SK-N-SH (cell line): Measurements from ENCODE around the gene METTL3. TPM values are rescaled to one million over a fixed set of nuclear protein-coding genes. Genes with fewer than 3 reads are reported as not detected.

Source experiments
- CTCF ChIA-PET: fragments of 300-600, 350-600 bp; formaldehyde crosslinking; extraction: SDS; loops from one replicate; lab custom pipeline; 2021; lab: Yijun Ruan, JAX
- POLR2A ChIA-PET: fragments of 350-600 bp; sonication (Branson Sonifier 250); formaldehyde crosslinking; extraction: SDS; loops from one replicate; lab custom pipeline; 2020; ENCODE audit warnings: antibody characterized with exemption, inconsistent platforms; lab: Yijun Ruan, JAX
- DNase-seq: peaks from one replicate; pipeline ENCODE4 v3.0.0; 2012
- H2AFZ ChIP-seq: fragments of 200-600 bp; sonication (generic); 2 replicates; pipeline ENCODE4 v1.8.1; 2016; ENCODE audit warnings: antibody characterized with exemption, mild to moderate bottlenecking, low read depth
- H3F3A ChIP-seq: fragments of 200-600 bp; sonication (generic); replicated peaks from 2 replicates; pipeline ENCODE3; 2016; ENCODE audit warnings: antibody characterized with exemption, mild to moderate bottlenecking; ENCODE audit not compliant: insufficient read depth
- H3K27ac ChIP-seq, 2 experiments: fragments of 200-500 bp in 1 of 2; fragments of 200-600 bp in 1 of 2; sonication (Bioruptor generic) in 1 of 2; sonication (generic), shearing (Covaris generic) in 1 of 2; 2 replicates each; pipeline versions ENCODE4 v1.5.1 to v1.6.1; 2014 to 2016; ENCODE audit warnings: low read depth in 2 of 2, inconsistent platforms in 1 of 2, low read length in 1 of 2, mild to moderate bottlenecking in 1 of 2, mixed read lengths in 1 of 2
- H3K27me3 ChIP-seq: fragments of 200-600 bp; sonication (generic), shearing (Covaris generic); 2 replicates; pipeline ENCODE4 v1.6.1; 2016; ENCODE audit warnings: mixed run types; ENCODE audit not compliant: insufficient read depth
- H3K36me3 ChIP-seq, 2 experiments: fragments of 200-500 bp in 1 of 2; fragments of 200-600 bp in 1 of 2; sonication (Bioruptor generic) in 1 of 2; sonication (generic) in 1 of 2; replicated peaks in 1 of 2; 2 replicates each; pipeline versions ENCODE3 to v1.5.1; 2014 to 2016; ENCODE audit warnings: low read length in 1 of 2, mild to moderate bottlenecking in 1 of 2; ENCODE audit not compliant: insufficient read depth in 2 of 2, control insufficient read depth in 1 of 2
- H3K4me1 ChIP-seq, 2 experiments: fragments of 200-500 bp in 1 of 2; fragments of 200-600 bp in 1 of 2; sonication (Bioruptor generic) in 1 of 2; sonication (generic), shearing (Covaris generic) in 1 of 2; 2 replicates each; pipeline versions ENCODE4 v1.5.1 to v1.6.1; 2014 to 2016; ENCODE audit warnings: low read depth in 1 of 2, low read length in 1 of 2, mixed run types in 1 of 2; ENCODE audit not compliant: insufficient read depth in 2 of 2, control insufficient read depth in 1 of 2
- H3K4me2 ChIP-seq: fragments of 200-600 bp; sonication (generic), shearing (Covaris generic); 2 replicates; pipeline ENCODE4 v1.6.1; 2017; ENCODE audit warnings: mixed run types
- H3K4me3 ChIP-seq, 2 experiments: fragments of 200-500 bp in 1 of 2; fragments of 200-600 bp in 1 of 2; sonication (Bioruptor generic) in 1 of 2; sonication (generic), shearing (Covaris generic) in 1 of 2; 2 replicates each; pipeline versions ENCODE4 v1.5.1 to v1.8.1; 2014 to 2016; ENCODE audit warnings: low read depth in 2 of 2, inconsistent platforms in 1 of 2, low read length in 1 of 2, mild to moderate bottlenecking in 1 of 2, mixed read lengths in 1 of 2, moderate library complexity in 1 of 2
- H3K79me2 ChIP-seq: fragments of 200-600 bp; sonication (generic); 2 replicates; pipeline ENCODE4 v1.8.1; 2017; ENCODE audit warnings: mild to moderate bottlenecking; ENCODE audit not compliant: insufficient read depth
- H3K9ac ChIP-seq: fragments of 200-600 bp; sonication (generic); 2 replicates; pipeline ENCODE4 v1.6.1; 2017; ENCODE audit warnings: mixed run types
- H3K9me2 ChIP-seq: fragments of 200-600 bp; sonication (generic); 2 replicates; pipeline ENCODE4 v1.6.1; 2017; ENCODE audit warnings: mixed run types
- H3K9me3 ChIP-seq: fragments of 200-600 bp; sonication (generic); 2 replicates; pipeline ENCODE4 v1.6.1; 2017; ENCODE audit warnings: mixed run types, mild to moderate bottlenecking, moderate library complexity
- H4K20me1 ChIP-seq: fragments of 200-600 bp; sonication (generic); 2 replicates; pipeline ENCODE4 v1.6.1; 2017; ENCODE audit warnings: mild to moderate bottlenecking, mixed run types; ENCODE audit not compliant: insufficient read depth
- FOXJ3 ChIP-seq: sonication (generic); formaldehyde crosslinking; IDR thresholded peaks from 2 replicates; pipeline ENCODE4 v1.5.1; 2020; ENCODE audit warnings: mild to moderate bottlenecking, missing genetic modification reagents
- FOXM1 ChIP-seq: IDR thresholded peaks from 2 replicates; pipeline ENCODE4 v1.4.0; 2012; ENCODE audit warnings: low read depth, mild to moderate bottlenecking
- GABPA ChIP-seq: IDR thresholded peaks from 2 replicates; pipeline ENCODE4 v1.4.0; 2012; ENCODE audit warnings: low read depth, mild to moderate bottlenecking
- JUND ChIP-seq: IDR thresholded peaks from 2 replicates; pipeline ENCODE4 v1.4.0; 2012
- MEF2A ChIP-seq: IDR thresholded peaks from 2 replicates; pipeline ENCODE4 v1.4.0; 2012; ENCODE audit warnings: low read depth, borderline replicate concordance
- NRF1 ChIP-seq: IDR thresholded peaks from 2 replicates; pipeline ENCODE4 v1.6.1; 2012; ENCODE audit warnings: low read depth, mild to moderate bottlenecking, low read length
- RCOR1 ChIP-seq: fragments of 150-350 bp; IDR thresholded peaks from 2 replicates; pipeline ENCODE4 v1.6.1; 2017; ENCODE audit warnings: antibody characterized with exemption, low read length
- RFX5 ChIP-seq: IDR thresholded peaks from 2 replicates; pipeline ENCODE4 v1.6.1; 2012; ENCODE audit warnings: mild to moderate bottlenecking, improper control_type of control experiment, low read length
- RXRA ChIP-seq: IDR thresholded peaks from 2 replicates; pipeline ENCODE4 v1.4.0; 2012; ENCODE audit warnings: low read depth, mild to moderate bottlenecking, borderline replicate concordance
- SIN3A ChIP-seq: IDR thresholded peaks from 2 replicates; pipeline ENCODE4 v1.6.1; 2012; ENCODE audit warnings: low read depth, mild to moderate bottlenecking, low read length, moderate library complexity, borderline replicate concordance
- SMC3 ChIP-seq: IDR thresholded peaks from 2 replicates; pipeline ENCODE4 v1.6.1; 2012; ENCODE audit warnings: low read depth, low read length, improper control_type of control experiment
- TAF1 ChIP-seq: IDR thresholded peaks from 2 replicates; pipeline ENCODE4 v1.6.1; 2012; ENCODE audit warnings: low read depth, mild to moderate bottlenecking, low read length, moderate library complexity, borderline replicate concordance
- TEAD4 ChIP-seq: IDR thresholded peaks from 2 replicates; pipeline ENCODE4 v1.4.0; 2012; ENCODE audit warnings: mild to moderate bottlenecking, borderline replicate concordance; ENCODE audit not compliant: insufficient read depth
- YY1 ChIP-seq: IDR thresholded peaks from 2 replicates; pipeline ENCODE4 v1.4.0; 2012; ENCODE audit warnings: low read depth, mild to moderate bottlenecking
- WGBS: methylation state at CpG from one replicate; pipeline ENCODE4 v1.1.6; 2017; ENCODE audit warnings: low lambda C conversion rate; 5-methylcytosine and 5-hydroxymethylcytosine counted together
- polyA plus RNA-seq, 3 experiments: library from polyadenylated mRNA; depleted of rRNA; stranded (reverse); fragments of >200 nt; gene quantifications; 2 replicates each; pipeline ENCODE4 v1.2.3, GENCODE V29; 2012
- TF ChIP-seq, protein P1 (sequence below): IDR thresholded peaks from 2 replicates; pipeline ENCODE4; 2012
- TF ChIP-seq, protein P2 (sequence below): fragments of 150-350 bp; IDR thresholded peaks from 2 replicates; pipeline ENCODE4 v1.6.1; 2016; ENCODE audit warnings: mild to moderate bottlenecking, low read depth, low read length
- TF ChIP-seq, protein P3 (sequence below): IDR thresholded peaks from 2 replicates; pipeline ENCODE4 v1.4.0; 2012; ENCODE audit warnings: low read depth
- TF ChIP-seq, protein P4 (sequence below): IDR thresholded peaks from 2 replicates; pipeline ENCODE4 v1.6.1; 2012; ENCODE audit warnings: mild to moderate bottlenecking, low read depth, low read length, moderate library complexity
- TF ChIP-seq, protein P5 (sequence below): fragments of 200-600 bp; sonication (generic); IDR thresholded peaks from 2 replicates; pipeline ENCODE4 v1.6.1; 2017; ENCODE audit warnings: antibody characterized with exemption, mild to moderate bottlenecking, moderate library complexity
- TF ChIP-seq, protein P6 (sequence below): fragments of 150-350 bp; IDR thresholded peaks from 2 replicates; pipeline ENCODE4 v1.6.1; 2017; ENCODE audit warnings: antibody characterized with exemption, low read length, low read depth, borderline replicate concordance

Gene METTL3
- polyA plus RNA-seq, 1 of the 3 experiments (the other 2 are of a cell fraction), result 118 TPM

DNA sequence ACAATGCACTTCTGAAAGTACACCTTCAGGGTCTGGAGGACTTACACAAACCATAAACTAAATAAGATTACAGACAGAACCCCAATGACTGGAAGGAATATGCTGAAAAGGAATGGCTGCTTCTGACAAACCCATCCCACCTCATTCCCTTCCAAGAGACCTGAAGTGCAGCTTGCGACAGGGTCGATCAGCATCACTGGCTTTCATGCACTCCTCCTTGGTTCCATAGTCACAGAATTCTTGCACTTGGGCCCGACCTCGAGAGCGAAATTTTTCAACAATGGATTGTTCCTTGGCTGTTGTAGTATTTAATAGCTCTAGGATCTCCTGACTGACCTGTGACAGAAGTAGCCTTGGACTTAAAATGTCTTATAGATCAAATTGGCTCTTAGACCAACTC lies 9.6 kb downstream of the METTL3 start:
- TF ChIP-seq JUND (no peak), FOXJ3 (CRISPR knock-in tag) (no peak), RXRA (no peak), FOXM1 (no peak), GABPA (no peak), TAF1 (no peak), TEAD4 (no peak), YY1 (no peak), NRF1 (no peak), MEF2A (no peak), SIN3A (no peak), SMC3 (no peak), RCOR1 (no peak), RFX5 (no peak)
- TF ChIP-seq, protein P1, sequence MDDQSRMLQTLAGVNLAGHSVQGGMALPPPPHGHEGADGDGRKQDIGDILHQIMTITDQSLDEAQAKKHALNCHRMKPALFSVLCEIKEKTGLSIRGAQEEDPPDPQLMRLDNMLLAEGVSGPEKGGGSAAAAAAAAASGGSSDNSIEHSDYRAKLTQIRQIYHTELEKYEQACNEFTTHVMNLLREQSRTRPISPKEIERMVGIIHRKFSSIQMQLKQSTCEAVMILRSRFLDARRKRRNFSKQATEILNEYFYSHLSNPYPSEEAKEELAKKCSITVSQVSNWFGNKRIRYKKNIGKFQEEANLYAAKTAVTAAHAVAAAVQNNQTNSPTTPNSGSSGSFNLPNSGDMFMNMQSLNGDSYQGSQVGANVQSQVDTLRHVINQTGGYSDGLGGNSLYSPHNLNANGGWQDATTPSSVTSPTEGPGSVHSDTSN, result no peak
- TF ChIP-seq, protein P2, sequence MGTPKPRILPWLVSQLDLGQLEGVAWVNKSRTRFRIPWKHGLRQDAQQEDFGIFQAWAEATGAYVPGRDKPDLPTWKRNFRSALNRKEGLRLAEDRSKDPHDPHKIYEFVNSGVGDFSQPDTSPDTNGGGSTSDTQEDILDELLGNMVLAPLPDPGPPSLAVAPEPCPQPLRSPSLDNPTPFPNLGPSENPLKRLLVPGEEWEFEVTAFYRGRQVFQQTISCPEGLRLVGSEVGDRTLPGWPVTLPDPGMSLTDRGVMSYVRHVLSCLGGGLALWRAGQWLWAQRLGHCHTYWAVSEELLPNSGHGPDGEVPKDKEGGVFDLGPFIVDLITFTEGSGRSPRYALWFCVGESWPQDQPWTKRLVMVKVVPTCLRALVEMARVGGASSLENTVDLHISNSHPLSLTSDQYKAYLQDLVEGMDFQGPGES, result no peak
- TF ChIP-seq, protein P3, sequence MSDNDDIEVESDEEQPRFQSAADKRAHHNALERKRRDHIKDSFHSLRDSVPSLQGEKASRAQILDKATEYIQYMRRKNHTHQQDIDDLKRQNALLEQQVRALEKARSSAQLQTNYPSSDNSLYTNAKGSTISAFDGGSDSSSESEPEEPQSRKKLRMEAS, result no peak
- TF ChIP-seq, protein P4, sequence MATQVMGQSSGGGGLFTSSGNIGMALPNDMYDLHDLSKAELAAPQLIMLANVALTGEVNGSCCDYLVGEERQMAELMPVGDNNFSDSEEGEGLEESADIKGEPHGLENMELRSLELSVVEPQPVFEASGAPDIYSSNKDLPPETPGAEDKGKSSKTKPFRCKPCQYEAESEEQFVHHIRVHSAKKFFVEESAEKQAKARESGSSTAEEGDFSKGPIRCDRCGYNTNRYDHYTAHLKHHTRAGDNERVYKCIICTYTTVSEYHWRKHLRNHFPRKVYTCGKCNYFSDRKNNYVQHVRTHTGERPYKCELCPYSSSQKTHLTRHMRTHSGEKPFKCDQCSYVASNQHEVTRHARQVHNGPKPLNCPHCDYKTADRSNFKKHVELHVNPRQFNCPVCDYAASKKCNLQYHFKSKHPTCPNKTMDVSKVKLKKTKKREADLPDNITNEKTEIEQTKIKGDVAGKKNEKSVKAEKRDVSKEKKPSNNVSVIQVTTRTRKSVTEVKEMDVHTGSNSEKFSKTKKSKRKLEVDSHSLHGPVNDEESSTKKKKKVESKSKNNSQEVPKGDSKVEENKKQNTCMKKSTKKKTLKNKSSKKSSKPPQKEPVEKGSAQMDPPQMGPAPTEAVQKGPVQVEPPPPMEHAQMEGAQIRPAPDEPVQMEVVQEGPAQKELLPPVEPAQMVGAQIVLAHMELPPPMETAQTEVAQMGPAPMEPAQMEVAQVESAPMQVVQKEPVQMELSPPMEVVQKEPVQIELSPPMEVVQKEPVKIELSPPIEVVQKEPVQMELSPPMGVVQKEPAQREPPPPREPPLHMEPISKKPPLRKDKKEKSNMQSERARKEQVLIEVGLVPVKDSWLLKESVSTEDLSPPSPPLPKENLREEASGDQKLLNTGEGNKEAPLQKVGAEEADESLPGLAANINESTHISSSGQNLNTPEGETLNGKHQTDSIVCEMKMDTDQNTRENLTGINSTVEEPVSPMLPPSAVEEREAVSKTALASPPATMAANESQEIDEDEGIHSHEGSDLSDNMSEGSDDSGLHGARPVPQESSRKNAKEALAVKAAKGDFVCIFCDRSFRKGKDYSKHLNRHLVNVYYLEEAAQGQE, result no peak
- TF ChIP-seq, protein P5, sequence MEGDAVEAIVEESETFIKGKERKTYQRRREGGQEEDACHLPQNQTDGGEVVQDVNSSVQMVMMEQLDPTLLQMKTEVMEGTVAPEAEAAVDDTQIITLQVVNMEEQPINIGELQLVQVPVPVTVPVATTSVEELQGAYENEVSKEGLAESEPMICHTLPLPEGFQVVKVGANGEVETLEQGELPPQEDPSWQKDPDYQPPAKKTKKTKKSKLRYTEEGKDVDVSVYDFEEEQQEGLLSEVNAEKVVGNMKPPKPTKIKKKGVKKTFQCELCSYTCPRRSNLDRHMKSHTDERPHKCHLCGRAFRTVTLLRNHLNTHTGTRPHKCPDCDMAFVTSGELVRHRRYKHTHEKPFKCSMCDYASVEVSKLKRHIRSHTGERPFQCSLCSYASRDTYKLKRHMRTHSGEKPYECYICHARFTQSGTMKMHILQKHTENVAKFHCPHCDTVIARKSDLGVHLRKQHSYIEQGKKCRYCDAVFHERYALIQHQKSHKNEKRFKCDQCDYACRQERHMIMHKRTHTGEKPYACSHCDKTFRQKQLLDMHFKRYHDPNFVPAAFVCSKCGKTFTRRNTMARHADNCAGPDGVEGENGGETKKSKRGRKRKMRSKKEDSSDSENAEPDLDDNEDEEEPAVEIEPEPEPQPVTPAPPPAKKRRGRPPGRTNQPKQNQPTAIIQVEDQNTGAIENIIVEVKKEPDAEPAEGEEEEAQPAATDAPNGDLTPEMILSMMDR, result no peak
- TF ChIP-seq, protein P6, sequence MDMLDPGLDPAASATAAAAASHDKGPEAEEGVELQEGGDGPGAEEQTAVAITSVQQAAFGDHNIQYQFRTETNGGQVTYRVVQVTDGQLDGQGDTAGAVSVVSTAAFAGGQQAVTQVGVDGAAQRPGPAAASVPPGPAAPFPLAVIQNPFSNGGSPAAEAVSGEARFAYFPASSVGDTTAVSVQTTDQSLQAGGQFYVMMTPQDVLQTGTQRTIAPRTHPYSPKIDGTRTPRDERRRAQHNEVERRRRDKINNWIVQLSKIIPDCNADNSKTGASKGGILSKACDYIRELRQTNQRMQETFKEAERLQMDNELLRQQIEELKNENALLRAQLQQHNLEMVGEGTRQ, result no peak
- Histone ChIP-seq H3K4me1 (peaks cover 0 to 10% of the 10 kb centered on the region in 2 experiments; a peak in 2 of 4 replicates), H3F3A (peaks cover 34% of the 10 kb centered on the region), H3K79me2 (peaks cover 31% of the 10 kb centered on the region), H3K9me2 (no peaks in the 10 kb centered on the region), H2AFZ (no peak overlapping the region), H3K36me3 (peaks cover 62 to 73% of the 10 kb centered on the region in 2 experiments), H3K27me3 (no peaks in the 10 kb centered on the region), H3K4me2 (no peak overlapping the region), H3K9ac (no peak overlapping the region), H3K27ac (no peak overlapping the region), H3K4me3 (no peak overlapping the region), H4K20me1 (no peaks in the 10 kb centered on the region), H3K9me3 (no peaks in the 10 kb centered on the region)
- CTCF ChIA-PET, result interaction anchor here (1.0 to 6.6 kb wide), 3 partner anchors 14 to 57 kb away, joined by 3 to 40 read pairs (median 3); partner anchors contain the start of genes RAB2B and TOX4
- POLR2A ChIA-PET, result interaction anchor here (1.4 kb wide), 1 partner anchor 10 kb away, joined by 11 read pairs; the partner anchor contains the start of gene METTL3
- WGBS, result 86% methylated on average over 5 of the region's 5 CpGs
- no peak for DNase-seq
